Measurements from ENCODE around the gene VWA2. TPM values are rescaled to one million over a fixed set of nuclear protein-coding genes. Genes with fewer than 3 reads are reported as not detected.

Gene VWA2
- total and polyA plus RNA-seq, 5 donors: not detected

- Histone ChIP-seq H3K27ac (ENCODE audit: low read length) (no peak overlapping the region), H3K4me1 (ENCODE audit: control insufficient read depth, insufficient read depth, low read length) (no peaks in the 10 kb centered on the region), H3K27me3 (ENCODE audit: control insufficient read depth, insufficient read depth) (no peaks in the 10 kb centered on the region), H3K9me3 (ENCODE audit: control insufficient read depth, low read length) (no peaks in the 10 kb centered on the region), H3K4me3 (ENCODE audit: low read length) (no peak overlapping the region)
- intact Hi-C loops (cut with DNase I): no loop called here
- DNase-seq: peak in 1 of 3 donors; percentile 11
- no peak for ATAC-seq
- WGBS: 40% methylated on average over 6 of the region's 6 CpGs
These were observed 95.2 kb downstream of the VWA2 start for GRCh38 chr10:114334301-114334700.

- intact Hi-C loops (cut with DNase I): no loop called here
- 75% methylated on average over 3 of the region's 3 CpGs for WGBS
- no peak for ATAC-seq
These were observed 96.6 kb downstream of the VWA2 start for GRCh38 chr10:114335614-114336013.

GRCh38 chr10:114336823-114337509 lies 97.9 kb downstream of the VWA2 start:
- intact Hi-C loops (cut with DNase I): no loop called here
- no peak overlapping the region for H3K4me3 ChIP-seq (ENCODE audit: low read length)
- H3K9me3 ChIP-seq (ENCODE audit: control insufficient read depth, low read length): no peaks in the 10 kb centered on the region
- H3K4me1 ChIP-seq (ENCODE audit: control insufficient read depth, insufficient read depth, low read length): no peaks in the 10 kb centered on the region
- no peak for ATAC-seq
- WGBS: 89% methylated on average over 10 of the region's 10 CpGs
- H3K27ac ChIP-seq (ENCODE audit: low read length): no peak overlapping the region
- no peaks in the 10 kb centered on the region for H3K27me3 ChIP-seq (ENCODE audit: control insufficient read depth, insufficient read depth)
- peak in 1 of 3 donors; percentile 15 for DNase-seq

More at GRCh38 chr10:114335614-114336013, 96.6 kb downstream of the VWA2 start:
- Histone ChIP-seq H3K4me3 (ENCODE audit: low read length) (no peak overlapping the region), H3K27me3 (ENCODE audit: control insufficient read depth, insufficient read depth) (no peaks in the 10 kb centered on the region), H3K4me1 (ENCODE audit: control insufficient read depth, insufficient read depth, low read length) (no peaks in the 10 kb centered on the region), H3K27ac (ENCODE audit: low read length) (no peak overlapping the region), H3K9me3 (ENCODE audit: control insufficient read depth, low read length) (no peaks in the 10 kb centered on the region)
- DNase-seq: no peak

GRCh38 chr10:114337510-114338462 lies 98.7 kb downstream of the VWA2 start:
- 81% methylated on average over 19 of the region's 19 CpGs for WGBS
- Histone ChIP-seq H3K4me1 (ENCODE audit: control insufficient read depth, insufficient read depth, low read length) (no peaks in the 10 kb centered on the region), H3K27ac (ENCODE audit: low read length) (no peak overlapping the region), H3K9me3 (ENCODE audit: control insufficient read depth, low read length) (no peaks in the 10 kb centered on the region), H3K4me3 (ENCODE audit: low read length) (no peak overlapping the region), H3K27me3 (ENCODE audit: control insufficient read depth, insufficient read depth) (no peaks in the 10 kb centered on the region)
- intact Hi-C loops (cut with DNase I): no loop called here
- ATAC-seq (no peak), DNase-seq (no peak)

GRCh38 chr10:114340816-114341215 lies 101.8 kb downstream of the VWA2 start:
- no peak overlapping the region for H3K4me3 ChIP-seq (ENCODE audit: low read length)
- intact Hi-C loops (cut with DNase I): no loop called here
- DNase-seq (peak in 1 of 3 donors; percentile 55), ATAC-seq (peak; percentile 31 to 50)
- 57% methylated on average over 8 of the region's 8 CpGs for WGBS
- no peaks in the 10 kb centered on the region for H3K27me3 ChIP-seq (ENCODE audit: control insufficient read depth, insufficient read depth)
- no peaks in the 10 kb centered on the region for H3K4me1 ChIP-seq (ENCODE audit: control insufficient read depth, insufficient read depth, low read length)
- no peak overlapping the region for H3K27ac ChIP-seq (ENCODE audit: low read length)
- H3K9me3 ChIP-seq (ENCODE audit: control insufficient read depth, low read length): no peaks in the 10 kb centered on the region

Other genes with a start within 250 kb of the VWA2 start
- 10 to 100 TPM; 39.5 to 60.8 (median 47.1) TPM for gene ADRB1, start 195.4 kb upstream of the VWA2 start, total RNA-seq
- gene ADRB1, start 195.4 kb upstream of the VWA2 start, polyA plus RNA-seq: 33.4 TPM
- 10 to 100 TPM; 18.3 to 29.4 (median 20.9) TPM for gene CCDC186, start 65.1 kb upstream of the VWA2 start, total RNA-seq
- 6.7 TPM for gene CCDC186, start 65.1 kb upstream of the VWA2 start, polyA plus RNA-seq
- gene TDRD1, start 59.9 kb upstream of the VWA2 start, total RNA-seq: under 1 TPM; 0.72 to 0.85 (median 0.80) TPM
- gene TDRD1, start 59.9 kb upstream of the VWA2 start, polyA plus RNA-seq: 0.11 TPM
- gene AFAP1L2, start 165.2 kb downstream of the VWA2 start, total RNA-seq: 1 to 10 TPM; 5.5 to 7.7 (median 6.3) TPM
- 3.7 TPM for gene AFAP1L2, start 165.2 kb downstream of the VWA2 start, polyA plus RNA-seq

Measured in right cardiac atrium (tissue), 5 donors.